ENCODE results near the gene FAM50B.

DNA sequence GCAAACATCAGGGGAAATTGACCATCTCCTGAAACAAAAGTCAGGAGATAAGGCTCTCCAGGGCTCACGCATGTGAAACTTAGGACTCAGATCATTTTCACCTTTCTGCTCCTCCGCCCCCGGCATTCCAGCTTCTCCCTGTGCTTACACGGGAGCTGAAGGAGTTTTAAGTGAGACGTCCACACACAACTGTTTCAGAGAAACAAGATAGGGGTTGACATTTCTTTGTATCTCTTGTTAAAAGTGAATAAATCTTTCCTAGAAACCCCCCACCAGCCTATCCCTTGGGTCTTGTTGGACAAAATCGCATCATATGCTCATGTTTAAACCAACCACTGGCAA lies 46.1 kb downstream of the FAM50B start:
- TF ChIP-seq CTCF (IDR thresholded peaks at IDR 0.05; ENCODE audit: insufficient read depth, low read length, poor library complexity, severe bottlenecking): no peak
- TF ChIP-seq EZH2phosphoT487 (conservative IDR thresholded peaks at IDR 0.05; ENCODE audit: low read length): no peak

Measured in SU-DHL-6 (cell line).